ENCODE measurements around the gene SERINC3. TPM values are rescaled to one million over a fixed set of nuclear protein-coding genes. Genes with fewer than 3 reads are reported as not detected.

The SERINC3 gene
- total and polyA plus RNA-seq, 2 of the 8 experiments (the other 6 are each of a cell fraction or from before 2014, with no cell fraction given): 47.2 to 66.0 TPM

DNA sequence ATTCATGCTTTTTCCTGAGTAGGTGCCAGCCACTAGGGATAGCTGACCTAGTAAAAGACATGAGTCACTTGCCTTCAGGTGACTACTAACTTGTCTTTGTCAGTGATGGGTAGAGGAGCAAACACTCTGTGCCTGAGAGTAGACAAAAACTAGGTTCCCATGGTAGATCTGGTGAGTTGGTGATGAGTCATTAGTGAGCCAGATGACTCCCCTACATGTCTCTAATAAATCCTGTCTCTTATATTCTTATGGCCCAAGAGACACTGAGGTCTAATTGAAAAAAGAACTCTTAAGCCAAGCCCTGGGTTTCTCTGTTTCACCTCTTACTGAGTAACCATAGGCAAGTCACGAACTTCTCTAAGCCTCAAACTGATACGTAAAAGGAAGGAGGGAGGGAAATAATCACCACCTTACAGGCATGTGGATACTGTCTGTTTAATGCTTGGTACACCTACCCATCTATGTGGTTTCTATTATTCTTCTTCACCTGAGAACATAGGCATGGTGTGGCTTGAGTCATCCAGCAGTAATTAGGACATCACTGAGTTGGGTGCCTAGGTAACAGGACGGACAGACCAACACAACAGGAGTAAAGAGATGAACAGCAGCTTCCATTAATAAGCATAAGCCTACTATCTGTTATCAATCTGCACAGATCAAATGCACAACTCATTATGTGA is 25.9 kb downstream of the SERINC3 start (continued):
- TF ChIP-seq, protein P1, sequence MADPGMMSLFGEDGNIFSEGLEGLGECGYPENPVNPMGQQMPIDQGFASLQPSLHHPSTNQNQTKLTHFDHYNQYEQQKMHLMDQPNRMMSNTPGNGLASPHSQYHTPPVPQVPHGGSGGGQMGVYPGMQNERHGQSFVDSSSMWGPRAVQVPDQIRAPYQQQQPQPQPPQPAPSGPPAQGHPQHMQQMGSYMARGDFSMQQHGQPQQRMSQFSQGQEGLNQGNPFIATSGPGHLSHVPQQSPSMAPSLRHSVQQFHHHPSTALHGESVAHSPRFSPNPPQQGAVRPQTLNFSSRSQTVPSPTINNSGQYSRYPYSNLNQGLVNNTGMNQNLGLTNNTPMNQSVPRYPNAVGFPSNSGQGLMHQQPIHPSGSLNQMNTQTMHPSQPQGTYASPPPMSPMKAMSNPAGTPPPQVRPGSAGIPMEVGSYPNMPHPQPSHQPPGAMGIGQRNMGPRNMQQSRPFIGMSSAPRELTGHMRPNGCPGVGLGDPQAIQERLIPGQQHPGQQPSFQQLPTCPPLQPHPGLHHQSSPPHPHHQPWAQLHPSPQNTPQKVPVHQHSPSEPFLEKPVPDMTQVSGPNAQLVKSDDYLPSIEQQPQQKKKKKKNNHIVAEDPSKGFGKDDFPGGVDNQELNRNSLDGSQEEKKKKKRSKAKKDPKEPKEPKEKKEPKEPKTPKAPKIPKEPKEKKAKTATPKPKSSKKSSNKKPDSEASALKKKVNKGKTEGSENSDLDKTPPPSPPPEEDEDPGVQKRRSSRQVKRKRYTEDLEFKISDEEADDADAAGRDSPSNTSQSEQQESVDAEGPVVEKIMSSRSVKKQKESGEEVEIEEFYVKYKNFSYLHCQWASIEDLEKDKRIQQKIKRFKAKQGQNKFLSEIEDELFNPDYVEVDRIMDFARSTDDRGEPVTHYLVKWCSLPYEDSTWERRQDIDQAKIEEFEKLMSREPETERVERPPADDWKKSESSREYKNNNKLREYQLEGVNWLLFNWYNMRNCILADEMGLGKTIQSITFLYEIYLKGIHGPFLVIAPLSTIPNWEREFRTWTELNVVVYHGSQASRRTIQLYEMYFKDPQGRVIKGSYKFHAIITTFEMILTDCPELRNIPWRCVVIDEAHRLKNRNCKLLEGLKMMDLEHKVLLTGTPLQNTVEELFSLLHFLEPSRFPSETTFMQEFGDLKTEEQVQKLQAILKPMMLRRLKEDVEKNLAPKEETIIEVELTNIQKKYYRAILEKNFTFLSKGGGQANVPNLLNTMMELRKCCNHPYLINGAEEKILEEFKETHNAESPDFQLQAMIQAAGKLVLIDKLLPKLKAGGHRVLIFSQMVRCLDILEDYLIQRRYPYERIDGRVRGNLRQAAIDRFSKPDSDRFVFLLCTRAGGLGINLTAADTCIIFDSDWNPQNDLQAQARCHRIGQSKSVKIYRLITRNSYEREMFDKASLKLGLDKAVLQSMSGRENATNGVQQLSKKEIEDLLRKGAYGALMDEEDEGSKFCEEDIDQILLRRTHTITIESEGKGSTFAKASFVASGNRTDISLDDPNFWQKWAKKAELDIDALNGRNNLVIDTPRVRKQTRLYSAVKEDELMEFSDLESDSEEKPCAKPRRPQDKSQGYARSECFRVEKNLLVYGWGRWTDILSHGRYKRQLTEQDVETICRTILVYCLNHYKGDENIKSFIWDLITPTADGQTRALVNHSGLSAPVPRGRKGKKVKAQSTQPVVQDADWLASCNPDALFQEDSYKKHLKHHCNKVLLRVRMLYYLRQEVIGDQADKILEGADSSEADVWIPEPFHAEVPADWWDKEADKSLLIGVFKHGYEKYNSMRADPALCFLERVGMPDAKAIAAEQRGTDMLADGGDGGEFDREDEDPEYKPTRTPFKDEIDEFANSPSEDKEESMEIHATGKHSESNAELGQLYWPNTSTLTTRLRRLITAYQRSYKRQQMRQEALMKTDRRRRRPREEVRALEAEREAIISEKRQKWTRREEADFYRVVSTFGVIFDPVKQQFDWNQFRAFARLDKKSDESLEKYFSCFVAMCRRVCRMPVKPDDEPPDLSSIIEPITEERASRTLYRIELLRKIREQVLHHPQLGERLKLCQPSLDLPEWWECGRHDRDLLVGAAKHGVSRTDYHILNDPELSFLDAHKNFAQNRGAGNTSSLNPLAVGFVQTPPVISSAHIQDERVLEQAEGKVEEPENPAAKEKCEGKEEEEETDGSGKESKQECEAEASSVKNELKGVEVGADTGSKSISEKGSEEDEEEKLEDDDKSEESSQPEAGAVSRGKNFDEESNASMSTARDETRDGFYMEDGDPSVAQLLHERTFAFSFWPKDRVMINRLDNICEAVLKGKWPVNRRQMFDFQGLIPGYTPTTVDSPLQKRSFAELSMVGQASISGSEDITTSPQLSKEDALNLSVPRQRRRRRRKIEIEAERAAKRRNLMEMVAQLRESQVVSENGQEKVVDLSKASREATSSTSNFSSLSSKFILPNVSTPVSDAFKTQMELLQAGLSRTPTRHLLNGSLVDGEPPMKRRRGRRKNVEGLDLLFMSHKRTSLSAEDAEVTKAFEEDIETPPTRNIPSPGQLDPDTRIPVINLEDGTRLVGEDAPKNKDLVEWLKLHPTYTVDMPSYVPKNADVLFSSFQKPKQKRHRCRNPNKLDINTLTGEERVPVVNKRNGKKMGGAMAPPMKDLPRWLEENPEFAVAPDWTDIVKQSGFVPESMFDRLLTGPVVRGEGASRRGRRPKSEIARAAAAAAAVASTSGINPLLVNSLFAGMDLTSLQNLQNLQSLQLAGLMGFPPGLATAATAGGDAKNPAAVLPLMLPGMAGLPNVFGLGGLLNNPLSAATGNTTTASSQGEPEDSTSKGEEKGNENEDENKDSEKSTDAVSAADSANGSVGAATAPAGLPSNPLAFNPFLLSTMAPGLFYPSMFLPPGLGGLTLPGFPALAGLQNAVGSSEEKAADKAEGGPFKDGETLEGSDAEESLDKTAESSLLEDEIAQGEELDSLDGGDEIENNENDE (IDR thresholded peaks at IDR 0.05; ENCODE audit: insufficient replicate concordance, low read length): no peak
- TF ChIP-seq KDM5A (IDR thresholded peaks at IDR 0.05; ENCODE audit: low read length): no peak
- TF ChIP-seq CEBPB (IDR thresholded peaks at IDR 0.05; ENCODE audit: low read depth, low read length): no peak
- no peak for TF ChIP-seq EGR1 (IDR thresholded peaks at IDR 0.05; ENCODE audit: borderline replicate concordance, low read depth, low read length)
- TF ChIP-seq SIN3A (conservative IDR thresholded peaks at IDR 0.05 in 1 of 2, IDR thresholded peaks at IDR 0.05 in 1 of 2; ENCODE audit: low read depth in 1 of 2, low read length in 2 of 2): no peak
- no peak for TF ChIP-seq SP2 (IDR thresholded peaks at IDR 0.05; ENCODE audit: low read length)
- no peak for TF ChIP-seq BRCA1 (IDR thresholded peaks at IDR 0.05; ENCODE audit: low read depth, low read length)
- TF ChIP-seq BCL11A (IDR thresholded peaks at IDR 0.05; ENCODE audit: low read depth in 2 of 2, low read length in 2 of 2): no peak
- no peak for TF ChIP-seq YY1 (IDR thresholded peaks at IDR 0.05; ENCODE audit: low read depth, low read length)
- no peak for TF ChIP-seq POU5F1 (IDR thresholded peaks at IDR 0.05; ENCODE audit: low read depth, low read length)
- no peak for TF ChIP-seq CHD2 (IDR thresholded peaks at IDR 0.05; ENCODE audit: low read length)
